ENCODE results near the gene PDE6G. TPM values are rescaled to one million over a fixed set of nuclear protein-coding genes. Genes with fewer than 3 reads are reported as not detected.

Gene PDE6G
- total and polyA plus RNA-seq, 2 of the 13 experiments (the other 11 are each of a cell fraction or from before 2014, with no cell fraction given): 1.4 to 6.7 TPM

- TF ChIP-seq TCF12 (IDR thresholded peaks at IDR 0.05) (no peak), TCF12 (CRISPR knock-in tag; IDR thresholded peaks at IDR 0.05) (no peak), ZNF20 (CRISPR knock-in tag; IDR thresholded peaks at IDR 0.05) (no peak), SIN3A (IDR thresholded peaks at IDR 0.05; ENCODE audit: borderline replicate concordance, low read depth, low read length) (peak; percentile 98), SNAPC2 (CRISPR knock-in tag; IDR thresholded peaks at IDR 0.05) (no peak), KDM6A (CRISPR knock-in tag; IDR thresholded peaks at IDR 0.05; ENCODE audit: low read depth) (no peak), ZNF576 (CRISPR knock-in tag; IDR thresholded peaks at IDR 0.05) (no peak), ZNF850 (CRISPR knock-in tag; conservative IDR thresholded peaks at IDR 0.05) (no peak), SSRP1 (CRISPR knock-in tag; IDR thresholded peaks at IDR 0.05) (no peak), CHD4 (IDR thresholded peaks at IDR 0.05; ENCODE audit: borderline replicate concordance, low read length) (no peak), ARID3A (IDR thresholded peaks at IDR 0.05; ENCODE audit: low read depth, low read length) (no peak), DR1 (CRISPR knock-in tag; IDR thresholded peaks at IDR 0.05) (peak; percentile 80), ELF4 (CRISPR knock-in tag; IDR thresholded peaks at IDR 0.05; ENCODE audit: borderline replicate concordance) (peak; percentile 97), ZBTB37 (CRISPR knock-in tag; IDR thresholded peaks at IDR 0.05) (no peak), MAFG (CRISPR knock-in tag; IDR thresholded peaks at IDR 0.05) (no peak), ZNF484 (CRISPR knock-in tag; IDR thresholded peaks at IDR 0.05; ENCODE audit: borderline replicate concordance, low read depth) (no peak; the same call in 1 of the 2 replicates), XBP1 (CRISPR knock-in tag; IDR thresholded peaks at IDR 0.05) (no peak), ZNF235 (CRISPR knock-in tag; IDR thresholded peaks at IDR 0.05; ENCODE audit: borderline replicate concordance) (0 out of 2 replicates have a peak, but pooled peaks have one; percentile 34), PTBP1 (IDR thresholded peaks at IDR 0.05; ENCODE audit: low read depth, low read length, poor library complexity, severe bottlenecking) (no peak), HNF4A (CRISPR knock-in tag; IDR thresholded peaks at IDR 0.05) (no peak; the same call in 1 of the 2 replicates), ZFP36L2 (CRISPR knock-in tag; IDR thresholded peaks at IDR 0.05) (no peak; the same call in 1 of the 2 replicates), NCOA5 (CRISPR knock-in tag; IDR thresholded peaks at IDR 0.05) (no peak), ZBTB7A (CRISPR knock-in tag; IDR thresholded peaks at IDR 0.05) (no peak), RFX5 (IDR thresholded peaks at IDR 0.05; ENCODE audit: low read depth, low read length) (peak; percentile 33), TCF7L2 (IDR thresholded peaks at IDR 0.05; ENCODE audit: low read depth, low read length) (no peak), NFYC (CRISPR knock-in tag; IDR thresholded peaks at IDR 0.05) (peak; percentile 100), FOSL2 (CRISPR knock-in tag; IDR thresholded peaks at IDR 0.05) (peak; percentile 40), MATR3 (CRISPR knock-in tag; IDR thresholded peaks at IDR 0.05) (no peak), SPEN (CRISPR knock-in tag; IDR thresholded peaks at IDR 0.05; ENCODE audit: low read depth) (peak; percentile 87), HDAC2 (CRISPR knock-in tag; IDR thresholded peaks at IDR 0.05) (peak; percentile 80; the same call in 1 of the 2 replicates)
Observed at GRCh38 chr17:81683584-81684441, 27.5 kb upstream of the PDE6G start, which contains the start of the genes ARL16 and HGS (continued).
